IMR-90 (cell line): ENCODE results near the gene C4B. TPM values are rescaled to one million over a fixed set of nuclear protein-coding genes. Genes with fewer than 3 reads are reported as not detected.
A peak's percentile ranks its signal among the peaks of the same experiment; 100 is the strongest.

ENCODE experiments used
- ATAC-seq: fragments of 200-7000 bp; cut with Tn5 transposase; 2 replicates; pipeline ENCODE4 v1.9.1; 2020; ENCODE audit warnings: low read depth, mild to moderate bottlenecking, moderate library complexity
- BruUV-seq: library from RNA; stranded (reverse); fragments of 400-500 nt; replicated peaks from 2 replicates; lab custom pipeline; 2021; lab: Mats Ljungman, UMichigan
- CTCF ChIA-PET: fragments of 300-600 bp; formaldehyde crosslinking; extraction: SDS; loops from one replicate; lab custom pipeline; 2021; ENCODE audit warnings: antibody characterized with exemption; lab: Yijun Ruan, JAX
- POLR2A ChIA-PET: fragments of 300-600 bp; sonication (Branson Sonifier 250); formaldehyde crosslinking; loops from one replicate; lab custom pipeline; 2022; ENCODE audit warnings: antibody characterized with exemption; ENCODE audit not compliant: unreplicated experiment; lab: Charles Lee
- DNase-seq: peaks from one replicate; pipeline ENCODE4 v3.0.0; 2013
- H2AFZ ChIP-seq: replicated peaks from 2 replicates; pipeline ENCODE3; 2013; ENCODE audit warnings: low read length, mild to moderate bottlenecking; ENCODE audit not compliant: poor library complexity
- H2AK5ac ChIP-seq: 2 replicates; pipeline ENCODE4 v1.6.1; 2013; ENCODE audit warnings: low read depth, low read length, inconsistent platforms
- H2AK9ac ChIP-seq: replicated peaks from 2 replicates; pipeline ENCODE3; 2013; ENCODE audit warnings: mild to moderate bottlenecking, low read depth, low read length, moderate library complexity; ENCODE audit not compliant: poor library complexity
- H2BK120ac ChIP-seq: 2 replicates; pipeline ENCODE4 v1.6.1; 2013; ENCODE audit warnings: low read depth, low read length, inconsistent platforms
- H2BK15ac ChIP-seq: 3 replicates; pipeline ENCODE4 v1.6.1; 2013; ENCODE audit warnings: low read depth, low read length, inconsistent platforms
- H2BK20ac ChIP-seq: 2 replicates; pipeline ENCODE4 v1.6.1; 2013; ENCODE audit warnings: low read depth, mild to moderate bottlenecking, inconsistent platforms, low read length, moderate library complexity
- H2BK5ac ChIP-seq: 2 replicates; pipeline ENCODE4 v1.6.1; 2013; ENCODE audit warnings: mild to moderate bottlenecking, low read depth, low read length, inconsistent platforms; ENCODE audit not compliant: poor library complexity, severe bottlenecking
- H3K14ac ChIP-seq: replicated peaks from 2 replicates; pipeline ENCODE4 v1.6.1; 2013; ENCODE audit warnings: low read depth, low read length, inconsistent platforms
- H3K18ac ChIP-seq: 2 replicates; pipeline ENCODE4 v1.6.1; 2013; ENCODE audit warnings: low read depth, low read length, control low read depth
- H3K23ac ChIP-seq: 2 replicates; pipeline ENCODE4 v1.6.1; 2013; ENCODE audit warnings: low read depth, low read length, inconsistent platforms
- H3K27ac ChIP-seq: 2 replicates; pipeline ENCODE4 v1.5.1; 2013; ENCODE audit warnings: mild to moderate bottlenecking, control low read depth, low read length; ENCODE audit not compliant: insufficient read depth
- H3K27me3 ChIP-seq: 2 replicates; pipeline ENCODE4 v1.6.1; 2013; ENCODE audit warnings: low read length; ENCODE audit not compliant: control insufficient read depth, insufficient read depth
- H3K36me3 ChIP-seq: 2 replicates; pipeline ENCODE4 v1.6.1; 2013; ENCODE audit warnings: low read length, mixed read lengths; ENCODE audit not compliant: control insufficient read depth, insufficient read depth
- H3K4ac ChIP-seq: 2 replicates; pipeline ENCODE4 v1.6.1; 2013; ENCODE audit warnings: low read depth, low read length, inconsistent platforms
- H3K4me1 ChIP-seq: 2 replicates; pipeline ENCODE4 v1.6.1; 2013; ENCODE audit warnings: low read length, mixed read lengths; ENCODE audit not compliant: control insufficient read depth, insufficient read depth
- H3K4me2 ChIP-seq: 2 replicates; pipeline ENCODE4 v1.6.1; 2013; ENCODE audit warnings: low read depth, mild to moderate bottlenecking, control low read depth, low read length, moderate library complexity
- H3K4me3 ChIP-seq: 2 replicates; pipeline ENCODE4 v1.5.1; 2013; ENCODE audit warnings: low read depth, mild to moderate bottlenecking, control low read depth, low read length, moderate library complexity; ENCODE audit not compliant: insufficient read depth
- H3K56ac ChIP-seq: 2 replicates; pipeline ENCODE4 v1.6.1; 2013; ENCODE audit warnings: low read length, inconsistent platforms; ENCODE audit not compliant: insufficient read depth; ENCODE audit errors: extremely low read depth
- H3K79me1 ChIP-seq, 2 experiments: 2 replicates each; pipeline ENCODE4 v1.6.1; 2013; ENCODE audit warnings: low read length in 2 of 2, inconsistent platforms in 1 of 2, low read depth in 1 of 2
- H3K9ac ChIP-seq: 2 replicates; pipeline ENCODE4 v1.6.1; 2013; ENCODE audit warnings: low read depth, low read length, control low read depth
- H3K9me1 ChIP-seq: 2 replicates; pipeline ENCODE4 v1.6.1; 2013; ENCODE audit warnings: low read length, inconsistent platforms; ENCODE audit not compliant: insufficient read depth
- H3K9me3 ChIP-seq: 2 replicates; pipeline ENCODE4 v1.6.1; 2013; ENCODE audit warnings: low read length; ENCODE audit not compliant: control insufficient read depth, insufficient read depth
- H4K20me1 ChIP-seq: 2 replicates; pipeline ENCODE4 v1.6.1; 2013; ENCODE audit warnings: low read length, inconsistent platforms; ENCODE audit not compliant: insufficient read depth
- H4K5ac ChIP-seq: 2 replicates; pipeline ENCODE4 v1.6.1; 2013; ENCODE audit warnings: mild to moderate bottlenecking, low read depth, low read length, control low read depth
- H4K8ac ChIP-seq, 2 experiments: 2 replicates each; pipeline ENCODE4 v1.6.1; 2013; ENCODE audit warnings: low read depth in 2 of 2, low read length in 2 of 2, control low read depth in 1 of 2, inconsistent platforms in 1 of 2
- H4K91ac ChIP-seq: 2 replicates; pipeline ENCODE4 v1.6.1; 2013; ENCODE audit warnings: low read depth, low read length, inconsistent platforms; ENCODE audit not compliant: insufficient read depth
- BHLHE40 ChIP-seq: fragments of 150-350 bp; IDR thresholded peaks from 2 replicates; pipeline ENCODE4 v1.6.1; 2016; ENCODE audit warnings: mild to moderate bottlenecking, low read depth, low read length
- WGBS, 2 experiments: methylation state at CpG; one replicate each; pipeline versions ENCODE4 v1.1.5 to v1.1.7; 2013; ENCODE audit warnings: missing lambda C conversion rate in 2 of 2; ENCODE audit not compliant: insufficient read length in 1 of 2; ENCODE audit errors: extremely low coverage in 2 of 2; 5-methylcytosine and 5-hydroxymethylcytosine counted together
- dilution Hi-C: fragments of 300-500 bp; cut with HindIII; formaldehyde crosslinking; loops from one replicate; pipeline ENCODE4 v1.14.3; 2018; ENCODE audit warnings: low sequenced_read_pairs; ENCODE audit not compliant: unreplicated experiment
- in situ Hi-C: fragments of 300-500 bp; cut with MboI; formaldehyde crosslinking; loops from 3 replicates; pipeline ENCODE4 v1.14.3; 2019; ENCODE audit warnings: low sequenced_read_pairs, inconsistent platforms, mixed read lengths
- intact Hi-C: fragments of 100-400 bp; cut with micrococcal nuclease; formaldehyde crosslinking; loops from 2 replicates; pipeline ENCODE4 v1.10.0; 2022
- polyA plus RNA-seq, 3 experiments: library from polyadenylated mRNA; depleted of rRNA; stranded (reverse); fragments of >200 nt; gene quantifications; 2 replicates each; pipeline ENCODE4 v1.2.3, GENCODE V29; 2012; ENCODE audit warnings: low replicate concordance in 1 of 3
- total RNA-seq: library from RNA; depleted of rRNA; stranded (reverse); fragments of >200 nt; gene quantifications from 2 replicates; pipeline ENCODE4 v1.2.3, GENCODE V29; 2012

The C4B gene
- total and polyA plus RNA-seq, 2 of the 4 experiments (the other 2 are of a cell fraction) = 0.54 to 4.2 TPM

- Histone ChIP-seq H3K36me3 (no peaks in the 10 kb centered on the region), H2BK20ac (no peak overlapping the region; the same call in 1 of the 2 replicates), H3K9me3 (no peaks in the 10 kb centered on the region), H4K20me1 (peaks cover 7% of the 10 kb centered on the region), H2AFZ (no peak overlapping the region), H2BK15ac (no peak overlapping the region; the same call in 2 of the 3 replicates), H3K27ac (no peak overlapping the region), H3K23ac (no peak overlapping the region), H2AK5ac (peak overlapping the region; percentile 87), H3K4ac (no peak overlapping the region), H2BK120ac (no peak overlapping the region), H3K9me1 (peaks cover 24% of the 10 kb centered on the region), H3K56ac (no peak overlapping the region), H3K79me1 (no peaks in the 10 kb centered on the region), H4K5ac (no peak overlapping the region), H3K18ac (no peak overlapping the region), H3K27me3 (peaks cover 39% of the 10 kb centered on the region), H3K9ac (no peak overlapping the region), H3K4me1 (peaks cover 31% of the 10 kb centered on the region), H2AK9ac (no peak overlapping the region), H3K4me3 (no peak overlapping the region), H3K4me2 (no peak overlapping the region), H2BK5ac (no peak overlapping the region), H4K91ac (no peak overlapping the region), H3K14ac (no peak overlapping the region), H4K8ac (no peak overlapping the region)
- no peak for TF ChIP-seq BHLHE40
- 88% methylated on average over 9 of the region's 22 CpGs; no CpG with 5 or more reads in 1 of the 2 experiments for WGBS, 2 experiments
- POLR2A ChIA-PET = no interaction called here
- CTCF ChIA-PET = interaction anchor here (0.6 kb wide), 1 partner anchor 144 kb away, joined by 3 read pairs; no protein-coding TSS in a partner anchor
- no peak for DNase-seq
- no TSS peak for BruUV-seq
- in situ Hi-C loops = no loop called here
- no peak for ATAC-seq
- dilution Hi-C loops = no loop called here
- intact Hi-C loops = no loop called here
Observed at GRCh38 chr6:32083812-32084768, 69.5 kb downstream of the C4B start.
